ENCODE results near the gene MKS1.

DNA sequence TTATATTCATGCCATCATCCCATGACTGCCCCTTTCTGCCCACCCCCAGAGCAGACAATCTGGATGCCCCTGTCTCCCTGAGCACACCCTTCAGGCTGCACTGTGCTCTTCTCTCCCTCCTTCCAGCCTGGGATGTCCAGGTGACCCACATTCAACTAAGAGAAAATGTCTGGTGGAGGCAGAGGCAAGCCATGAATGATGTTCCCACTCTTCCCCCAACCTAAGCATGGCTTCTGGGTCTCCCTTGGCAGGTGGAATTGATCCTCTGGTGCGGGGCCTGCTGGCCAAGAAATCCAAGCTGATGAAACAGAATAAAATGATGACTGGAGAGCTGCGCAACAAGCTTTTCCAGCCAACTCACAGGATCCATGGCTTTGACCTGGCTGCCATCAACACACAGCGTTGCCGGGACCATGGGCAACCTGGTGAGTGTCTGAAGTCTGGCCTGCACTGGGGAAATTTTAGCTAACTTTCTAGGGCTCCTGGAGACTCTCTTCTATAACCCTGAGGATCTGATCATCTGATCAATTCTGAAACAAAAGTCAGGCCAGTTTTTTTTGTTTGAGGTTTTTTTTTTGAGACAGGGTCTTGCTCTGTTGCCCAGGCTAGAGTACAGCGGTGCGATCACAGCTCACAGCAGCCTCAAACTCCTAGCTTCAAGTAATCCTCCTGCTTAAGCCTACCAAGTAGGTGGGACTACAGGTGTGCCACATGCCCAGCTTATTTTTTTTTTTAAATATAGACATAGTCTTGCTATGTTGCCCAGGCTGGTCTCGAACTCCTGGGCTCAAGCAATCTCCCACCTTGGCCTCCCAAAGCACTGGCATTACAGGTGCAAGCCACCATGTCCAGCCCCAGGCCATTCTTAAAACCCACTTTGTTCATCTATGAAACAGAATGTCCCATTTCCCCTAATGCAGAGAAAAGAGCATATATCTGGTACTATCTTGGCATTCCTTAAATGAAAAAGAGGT lies 47.1 kb upstream of the MKS1 start:
- TF ChIP-seq, protein P1, sequence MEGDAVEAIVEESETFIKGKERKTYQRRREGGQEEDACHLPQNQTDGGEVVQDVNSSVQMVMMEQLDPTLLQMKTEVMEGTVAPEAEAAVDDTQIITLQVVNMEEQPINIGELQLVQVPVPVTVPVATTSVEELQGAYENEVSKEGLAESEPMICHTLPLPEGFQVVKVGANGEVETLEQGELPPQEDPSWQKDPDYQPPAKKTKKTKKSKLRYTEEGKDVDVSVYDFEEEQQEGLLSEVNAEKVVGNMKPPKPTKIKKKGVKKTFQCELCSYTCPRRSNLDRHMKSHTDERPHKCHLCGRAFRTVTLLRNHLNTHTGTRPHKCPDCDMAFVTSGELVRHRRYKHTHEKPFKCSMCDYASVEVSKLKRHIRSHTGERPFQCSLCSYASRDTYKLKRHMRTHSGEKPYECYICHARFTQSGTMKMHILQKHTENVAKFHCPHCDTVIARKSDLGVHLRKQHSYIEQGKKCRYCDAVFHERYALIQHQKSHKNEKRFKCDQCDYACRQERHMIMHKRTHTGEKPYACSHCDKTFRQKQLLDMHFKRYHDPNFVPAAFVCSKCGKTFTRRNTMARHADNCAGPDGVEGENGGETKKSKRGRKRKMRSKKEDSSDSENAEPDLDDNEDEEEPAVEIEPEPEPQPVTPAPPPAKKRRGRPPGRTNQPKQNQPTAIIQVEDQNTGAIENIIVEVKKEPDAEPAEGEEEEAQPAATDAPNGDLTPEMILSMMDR (IDR thresholded peaks at IDR 0.05) = no peak
- no peak for TF ChIP-seq POLR2A (IDR thresholded peaks at IDR 0.05)
